ENCODE results near the gene PTCSC3. TPM values are rescaled to one million over a fixed set of nuclear protein-coding genes. Genes with fewer than 3 reads are reported as not detected.

Gene PTCSC3
- total and polyA plus RNA-seq, 2 of the 13 experiments (the other 11 are each of a cell fraction or from before 2014, with no cell fraction given), result not detected

GRCh38 chr14:36217732-36218131, 41.2 kb upstream of the PTCSC3 start:
- FAIRE-seq, result no peak

More at GRCh38 chr14:36217732-36218131, 41.2 kb upstream of the PTCSC3 start:
- WGBS (ENCODE audit: low lambda C conversion rate), result 2% methylated on average over 2 of the region's 2 CpGs
- Histone ChIP-seq H3K9ac (ENCODE audit: insufficient read depth, low read depth, low read length) (no peak overlapping the region), H3K79me2 (ENCODE audit: insufficient read depth, low read length) (no peaks in the 10 kb centered on the region), H3K27ac (ENCODE audit: extremely low read length, insufficient read depth, low read length) (no peak overlapping the region), H3K27me3 (ENCODE audit: control insufficient read depth in 1 of 2, insufficient read depth in 2 of 2, low read length in 2 of 2) (peaks cover 2 to 61% of the 10 kb centered on the region in 2 experiments; a peak in 3 of 5 replicates), H3K36me3 (replicated peaks in 1 of 2; ENCODE audit: control insufficient read depth in 1 of 2, insufficient read depth in 2 of 2, low read length in 2 of 2) (no peaks in the 10 kb centered on the region), H3K4me3 (replicated peaks in 1 of 3; ENCODE audit: insufficient read depth in 1 of 3, low read depth in 2 of 3, low read length in 3 of 3) (no peak overlapping the region), H3K4me1 (ENCODE audit: insufficient read depth, low read length) (no peaks in the 10 kb centered on the region), H2AFZ (ENCODE audit: low read length) (peak overlapping the region; percentile 17), H4K20me1 (ENCODE audit: insufficient read depth, low read length) (no peaks in the 10 kb centered on the region), H3K4me2 (ENCODE audit: low read depth, low read length) (no peak overlapping the region), H3K9me3 (ENCODE audit: low read length) (no peaks in the 10 kb centered on the region)
- POLR2A ChIA-PET, result no interaction called here
- intact Hi-C loops (cut with micrococcal nuclease; ENCODE audit: unreplicated experiment) (no loop called here), in situ Hi-C loops (cut with HindIII; ENCODE audit: extremely low pct_ligation_motif_present, low pct_unique_long_range_greater_than_20kb) (no loop called here)
- TF ChIP-seq, protein P1, sequence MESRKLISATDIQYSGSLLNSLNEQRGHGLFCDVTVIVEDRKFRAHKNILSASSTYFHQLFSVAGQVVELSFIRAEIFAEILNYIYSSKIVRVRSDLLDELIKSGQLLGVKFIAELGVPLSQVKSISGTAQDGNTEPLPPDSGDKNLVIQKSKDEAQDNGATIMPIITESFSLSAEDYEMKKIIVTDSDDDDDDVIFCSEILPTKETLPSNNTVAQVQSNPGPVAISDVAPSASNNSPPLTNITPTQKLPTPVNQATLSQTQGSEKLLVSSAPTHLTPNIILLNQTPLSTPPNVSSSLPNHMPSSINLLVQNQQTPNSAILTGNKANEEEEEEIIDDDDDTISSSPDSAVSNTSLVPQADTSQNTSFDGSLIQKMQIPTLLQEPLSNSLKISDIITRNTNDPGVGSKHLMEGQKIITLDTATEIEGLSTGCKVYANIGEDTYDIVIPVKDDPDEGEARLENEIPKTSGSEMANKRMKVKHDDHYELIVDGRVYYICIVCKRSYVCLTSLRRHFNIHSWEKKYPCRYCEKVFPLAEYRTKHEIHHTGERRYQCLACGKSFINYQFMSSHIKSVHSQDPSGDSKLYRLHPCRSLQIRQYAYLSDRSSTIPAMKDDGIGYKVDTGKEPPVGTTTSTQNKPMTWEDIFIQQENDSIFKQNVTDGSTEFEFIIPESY (CRISPR knock-in tag; IDR thresholded peaks at IDR 0.05), result no peak
- TF ChIP-seq MYNN (CRISPR knock-in tag; IDR thresholded peaks at IDR 0.05; ENCODE audit: low read depth) (no peak), ZNF205 (CRISPR knock-in tag; IDR thresholded peaks at IDR 0.05) (no peak), LBX2 (CRISPR knock-in tag; IDR thresholded peaks at IDR 0.05; ENCODE audit: borderline replicate concordance) (no peak), ZNF816 (CRISPR knock-in tag; IDR thresholded peaks at IDR 0.05; ENCODE audit: borderline replicate concordance) (no peak), SMC3 (IDR thresholded peaks at IDR 0.05; ENCODE audit: low read length) (no peak), NFYB (CRISPR knock-in tag; IDR thresholded peaks at IDR 0.05) (no peak), ZNF275 (CRISPR knock-in tag; IDR thresholded peaks at IDR 0.05; ENCODE audit: borderline replicate concordance) (no peak), EEA1 (CRISPR knock-in tag; IDR thresholded peaks at IDR 0.05; ENCODE audit: borderline replicate concordance) (no peak), ZNF747 (CRISPR knock-in tag; IDR thresholded peaks at IDR 0.05; ENCODE audit: borderline replicate concordance) (no peak), DMAP1 (CRISPR knock-in tag; IDR thresholded peaks at IDR 0.05) (no peak)
- TF ChIP-seq, protein P2, sequence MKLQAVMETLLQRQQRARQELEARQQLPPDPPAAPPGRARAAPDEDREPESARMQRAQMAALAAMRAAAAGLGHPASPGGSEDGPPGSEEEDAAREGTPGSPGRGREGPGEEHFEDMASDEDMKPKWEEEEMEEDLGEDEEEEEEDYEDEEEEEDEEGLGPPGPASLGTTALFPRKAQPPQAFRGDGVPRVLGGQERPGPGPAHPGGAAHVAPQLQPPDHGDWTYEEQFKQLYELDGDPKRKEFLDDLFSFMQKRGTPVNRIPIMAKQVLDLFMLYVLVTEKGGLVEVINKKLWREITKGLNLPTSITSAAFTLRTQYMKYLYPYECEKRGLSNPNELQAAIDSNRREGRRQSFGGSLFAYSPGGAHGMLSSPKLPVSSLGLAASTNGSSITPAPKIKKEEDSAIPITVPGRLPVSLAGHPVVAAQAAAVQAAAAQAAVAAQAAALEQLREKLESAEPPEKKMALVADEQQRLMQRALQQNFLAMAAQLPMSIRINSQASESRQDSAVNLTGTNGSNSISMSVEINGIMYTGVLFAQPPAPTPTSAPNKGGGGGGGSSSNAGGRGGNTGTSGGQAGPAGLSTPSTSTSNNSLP (IDR thresholded peaks at IDR 0.05; ENCODE audit: low read depth, low read length), result no peak
- no TSS peak for BruUV-seq (replicated peaks)
- DNase-seq (ENCODE audit: low spot score) (no peak), ATAC-seq (no peak)
- CTCF ChIA-PET (ENCODE audit: low intra/inter-chr PET ratio, low total read pairs), result no interaction called here

Measured in HepG2 (cell line).